SK-N-SH (cell line): ENCODE measurements around the gene ACSF3. TPM values are rescaled to one million over a fixed set of nuclear protein-coding genes. Genes with fewer than 3 reads are reported as not detected.

ENCODE experiments used
- CTCF ChIA-PET: fragments of 300-600, 350-600 bp; formaldehyde crosslinking; extraction: SDS; loops from one replicate; lab custom pipeline; 2021; lab: Yijun Ruan, JAX
- POLR2A ChIA-PET: fragments of 350-600 bp; sonication (Branson Sonifier 250); formaldehyde crosslinking; extraction: SDS; loops from one replicate; lab custom pipeline; 2020; ENCODE audit warnings: antibody characterized with exemption, inconsistent platforms; lab: Yijun Ruan, JAX
- DNase-seq: peaks from one replicate; pipeline ENCODE4 v3.0.0; 2012
- H2AFZ ChIP-seq: fragments of 200-600 bp; sonication (generic); 2 replicates; pipeline ENCODE4 v1.8.1; 2016; ENCODE audit warnings: antibody characterized with exemption, mild to moderate bottlenecking, low read depth
- H3F3A ChIP-seq: fragments of 200-600 bp; sonication (generic); replicated peaks from 2 replicates; pipeline ENCODE3; 2016; ENCODE audit warnings: antibody characterized with exemption, mild to moderate bottlenecking; ENCODE audit not compliant: insufficient read depth
- H3K27ac ChIP-seq, 2 experiments: fragments of 200-500 bp in 1 of 2; fragments of 200-600 bp in 1 of 2; sonication (Bioruptor generic) in 1 of 2; sonication (generic), shearing (Covaris generic) in 1 of 2; 2 replicates each; pipeline versions ENCODE4 v1.5.1 to v1.6.1; 2014 to 2016; ENCODE audit warnings: low read depth in 2 of 2, inconsistent platforms in 1 of 2, low read length in 1 of 2, mild to moderate bottlenecking in 1 of 2, mixed read lengths in 1 of 2
- H3K27me3 ChIP-seq: fragments of 200-600 bp; sonication (generic), shearing (Covaris generic); 2 replicates; pipeline ENCODE4 v1.6.1; 2016; ENCODE audit warnings: mixed run types; ENCODE audit not compliant: insufficient read depth
- H3K36me3 ChIP-seq, 2 experiments: fragments of 200-500 bp in 1 of 2; fragments of 200-600 bp in 1 of 2; sonication (Bioruptor generic) in 1 of 2; sonication (generic) in 1 of 2; replicated peaks in 1 of 2; 2 replicates each; pipeline versions ENCODE3 to v1.5.1; 2014 to 2016; ENCODE audit warnings: low read length in 1 of 2, mild to moderate bottlenecking in 1 of 2; ENCODE audit not compliant: insufficient read depth in 2 of 2, control insufficient read depth in 1 of 2
- H3K4me1 ChIP-seq, 2 experiments: fragments of 200-500 bp in 1 of 2; fragments of 200-600 bp in 1 of 2; sonication (Bioruptor generic) in 1 of 2; sonication (generic), shearing (Covaris generic) in 1 of 2; 2 replicates each; pipeline versions ENCODE4 v1.5.1 to v1.6.1; 2014 to 2016; ENCODE audit warnings: low read depth in 1 of 2, low read length in 1 of 2, mixed run types in 1 of 2; ENCODE audit not compliant: insufficient read depth in 2 of 2, control insufficient read depth in 1 of 2
- H3K4me2 ChIP-seq: fragments of 200-600 bp; sonication (generic), shearing (Covaris generic); 2 replicates; pipeline ENCODE4 v1.6.1; 2017; ENCODE audit warnings: mixed run types
- H3K4me3 ChIP-seq, 2 experiments: fragments of 200-500 bp in 1 of 2; fragments of 200-600 bp in 1 of 2; sonication (Bioruptor generic) in 1 of 2; sonication (generic), shearing (Covaris generic) in 1 of 2; 2 replicates each; pipeline versions ENCODE4 v1.5.1 to v1.8.1; 2014 to 2016; ENCODE audit warnings: low read depth in 2 of 2, inconsistent platforms in 1 of 2, low read length in 1 of 2, mild to moderate bottlenecking in 1 of 2, mixed read lengths in 1 of 2, moderate library complexity in 1 of 2
- H3K79me2 ChIP-seq: fragments of 200-600 bp; sonication (generic); 2 replicates; pipeline ENCODE4 v1.8.1; 2017; ENCODE audit warnings: mild to moderate bottlenecking; ENCODE audit not compliant: insufficient read depth
- H3K9ac ChIP-seq: fragments of 200-600 bp; sonication (generic); 2 replicates; pipeline ENCODE4 v1.6.1; 2017; ENCODE audit warnings: mixed run types
- H3K9me2 ChIP-seq: fragments of 200-600 bp; sonication (generic); 2 replicates; pipeline ENCODE4 v1.6.1; 2017; ENCODE audit warnings: mixed run types
- H3K9me3 ChIP-seq: fragments of 200-600 bp; sonication (generic); 2 replicates; pipeline ENCODE4 v1.6.1; 2017; ENCODE audit warnings: mixed run types, mild to moderate bottlenecking, moderate library complexity
- H4K20me1 ChIP-seq: fragments of 200-600 bp; sonication (generic); 2 replicates; pipeline ENCODE4 v1.6.1; 2017; ENCODE audit warnings: mild to moderate bottlenecking, mixed run types; ENCODE audit not compliant: insufficient read depth
- EP300 ChIP-seq, 2 experiments: IDR thresholded peaks; 2 replicates each; pipeline versions ENCODE4 v1.4.0 to v1.6.1; 2012; ENCODE audit warnings: borderline replicate concordance in 1 of 2, low read depth in 1 of 2, low read length in 1 of 2
- EZH2phosphoT487 ChIP-seq: fragments of 200-600 bp; sonication (generic); IDR thresholded peaks from 2 replicates; pipeline ENCODE4 v1.6.1; 2017; ENCODE audit warnings: low read depth, mixed run types, mild to moderate bottlenecking, antibody characterized with exemption, moderate library complexity, borderline replicate concordance
- JUND ChIP-seq: IDR thresholded peaks from 2 replicates; pipeline ENCODE4 v1.4.0; 2012
- RAD21 ChIP-seq: IDR thresholded peaks from 2 replicates; pipeline ENCODE4 v1.6.1; 2012; ENCODE audit warnings: mild to moderate bottlenecking, low read length
- RXRA ChIP-seq: IDR thresholded peaks from 2 replicates; pipeline ENCODE4 v1.4.0; 2012; ENCODE audit warnings: low read depth, mild to moderate bottlenecking, borderline replicate concordance
- SIN3A ChIP-seq: IDR thresholded peaks from 2 replicates; pipeline ENCODE4 v1.6.1; 2012; ENCODE audit warnings: low read depth, mild to moderate bottlenecking, low read length, moderate library complexity, borderline replicate concordance
- TAF1 ChIP-seq: IDR thresholded peaks from 2 replicates; pipeline ENCODE4 v1.6.1; 2012; ENCODE audit warnings: low read depth, mild to moderate bottlenecking, low read length, moderate library complexity, borderline replicate concordance
- TEAD4 ChIP-seq: IDR thresholded peaks from 2 replicates; pipeline ENCODE4 v1.4.0; 2012; ENCODE audit warnings: mild to moderate bottlenecking, borderline replicate concordance; ENCODE audit not compliant: insufficient read depth
- WGBS: methylation state at CpG from one replicate; pipeline ENCODE4 v1.1.6; 2017; ENCODE audit warnings: low lambda C conversion rate; 5-methylcytosine and 5-hydroxymethylcytosine counted together
- polyA plus RNA-seq, 3 experiments: library from polyadenylated mRNA; depleted of rRNA; stranded (reverse); fragments of >200 nt; gene quantifications; 2 replicates each; pipeline ENCODE4 v1.2.3, GENCODE V29; 2012
- TF ChIP-seq, protein P1 (sequence below): IDR thresholded peaks from 2 replicates; pipeline ENCODE4; 2012
- TF ChIP-seq, protein P2 (sequence below): IDR thresholded peaks from 2 replicates; pipeline ENCODE4 v1.6.1; 2012; ENCODE audit warnings: mild to moderate bottlenecking, low read depth, low read length, moderate library complexity
- TF ChIP-seq, protein P3 (sequence below): fragments of 200-600 bp; sonication (generic); IDR thresholded peaks from 2 replicates; pipeline ENCODE4 v1.6.1; 2017; ENCODE audit warnings: antibody characterized with exemption, mild to moderate bottlenecking, moderate library complexity

Gene ACSF3
- polyA plus RNA-seq, 1 of the 3 experiments (the other 2 are of a cell fraction), result 18.8 TPM

DNA sequence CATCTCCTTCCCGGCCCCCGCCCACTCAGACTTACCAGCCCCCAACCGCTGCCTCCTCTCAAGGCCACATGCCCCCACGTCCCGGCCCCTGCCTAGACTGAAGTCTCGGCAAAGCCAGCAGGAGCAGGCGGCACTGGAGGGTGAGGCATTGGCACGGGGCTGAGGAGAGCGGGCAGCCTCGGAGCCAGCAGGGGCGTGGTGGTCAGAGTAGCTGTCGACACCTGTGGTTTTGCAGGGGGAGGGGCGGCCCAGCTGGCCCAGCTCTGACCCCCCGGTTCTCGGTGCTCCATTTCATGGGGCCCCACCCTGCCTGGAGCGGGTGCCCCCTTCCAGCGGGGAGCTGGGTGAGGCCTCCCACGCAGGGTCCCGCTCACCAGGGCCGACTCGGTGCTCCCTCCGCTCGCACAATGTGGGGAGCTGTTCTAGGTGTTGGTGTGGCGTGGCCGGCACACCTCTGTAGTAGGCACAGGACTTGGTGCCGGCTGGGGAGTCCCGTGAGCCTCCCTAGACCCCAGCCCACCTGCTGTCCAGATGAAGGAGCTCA, 82.6 kb downstream of the ACSF3 start:
- no peaks in the 10 kb centered on the region for H3F3A ChIP-seq
- H2AFZ ChIP-seq, result no peak overlapping the region
- H3K9ac ChIP-seq, result no peak overlapping the region
- 0 out of 2 replicates have a peak, but pooled peaks cover 7% of the 10 kb centered on the region for H4K20me1 ChIP-seq
- H3K36me3 ChIP-seq, result no peaks in the 10 kb centered on the region
- peaks cover 0 to 12% of the 10 kb centered on the region in 2 experiments; a peak in 1 of 4 replicates for H3K4me1 ChIP-seq
- WGBS, result 67% methylated on average over 1 of the region's 27 CpGs
- no peak overlapping the region for H3K4me3 ChIP-seq
- H3K27ac ChIP-seq, result no peak overlapping the region
- H3K9me3 ChIP-seq, result no peaks in the 10 kb centered on the region
- H3K79me2 ChIP-seq, result no peaks in the 10 kb centered on the region
- no peaks in the 10 kb centered on the region for H3K9me2 ChIP-seq
- no peak for DNase-seq
- CTCF ChIA-PET, result interaction anchor here (1.1 to 5.8 kb wide), 5 partner anchors 9 to 439 kb away, joined by 4 to 33 read pairs (median 4); no protein-coding TSS in a partner anchor
- TF ChIP-seq TEAD4 (no peak), TAF1 (no peak), RAD21 (no peak), JUND (no peak), RXRA (no peak), EZH2phosphoT487 (no peak), SIN3A (no peak), EP300 (IDR thresholded peaks at IDR 0.05; ENCODE audit: borderline replicate concordance in 1 of 2, low read depth in 1 of 2, low read length in 1 of 2) (no peak)
- TF ChIP-seq, protein P1, sequence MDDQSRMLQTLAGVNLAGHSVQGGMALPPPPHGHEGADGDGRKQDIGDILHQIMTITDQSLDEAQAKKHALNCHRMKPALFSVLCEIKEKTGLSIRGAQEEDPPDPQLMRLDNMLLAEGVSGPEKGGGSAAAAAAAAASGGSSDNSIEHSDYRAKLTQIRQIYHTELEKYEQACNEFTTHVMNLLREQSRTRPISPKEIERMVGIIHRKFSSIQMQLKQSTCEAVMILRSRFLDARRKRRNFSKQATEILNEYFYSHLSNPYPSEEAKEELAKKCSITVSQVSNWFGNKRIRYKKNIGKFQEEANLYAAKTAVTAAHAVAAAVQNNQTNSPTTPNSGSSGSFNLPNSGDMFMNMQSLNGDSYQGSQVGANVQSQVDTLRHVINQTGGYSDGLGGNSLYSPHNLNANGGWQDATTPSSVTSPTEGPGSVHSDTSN, result no peak
- TF ChIP-seq, protein P2, sequence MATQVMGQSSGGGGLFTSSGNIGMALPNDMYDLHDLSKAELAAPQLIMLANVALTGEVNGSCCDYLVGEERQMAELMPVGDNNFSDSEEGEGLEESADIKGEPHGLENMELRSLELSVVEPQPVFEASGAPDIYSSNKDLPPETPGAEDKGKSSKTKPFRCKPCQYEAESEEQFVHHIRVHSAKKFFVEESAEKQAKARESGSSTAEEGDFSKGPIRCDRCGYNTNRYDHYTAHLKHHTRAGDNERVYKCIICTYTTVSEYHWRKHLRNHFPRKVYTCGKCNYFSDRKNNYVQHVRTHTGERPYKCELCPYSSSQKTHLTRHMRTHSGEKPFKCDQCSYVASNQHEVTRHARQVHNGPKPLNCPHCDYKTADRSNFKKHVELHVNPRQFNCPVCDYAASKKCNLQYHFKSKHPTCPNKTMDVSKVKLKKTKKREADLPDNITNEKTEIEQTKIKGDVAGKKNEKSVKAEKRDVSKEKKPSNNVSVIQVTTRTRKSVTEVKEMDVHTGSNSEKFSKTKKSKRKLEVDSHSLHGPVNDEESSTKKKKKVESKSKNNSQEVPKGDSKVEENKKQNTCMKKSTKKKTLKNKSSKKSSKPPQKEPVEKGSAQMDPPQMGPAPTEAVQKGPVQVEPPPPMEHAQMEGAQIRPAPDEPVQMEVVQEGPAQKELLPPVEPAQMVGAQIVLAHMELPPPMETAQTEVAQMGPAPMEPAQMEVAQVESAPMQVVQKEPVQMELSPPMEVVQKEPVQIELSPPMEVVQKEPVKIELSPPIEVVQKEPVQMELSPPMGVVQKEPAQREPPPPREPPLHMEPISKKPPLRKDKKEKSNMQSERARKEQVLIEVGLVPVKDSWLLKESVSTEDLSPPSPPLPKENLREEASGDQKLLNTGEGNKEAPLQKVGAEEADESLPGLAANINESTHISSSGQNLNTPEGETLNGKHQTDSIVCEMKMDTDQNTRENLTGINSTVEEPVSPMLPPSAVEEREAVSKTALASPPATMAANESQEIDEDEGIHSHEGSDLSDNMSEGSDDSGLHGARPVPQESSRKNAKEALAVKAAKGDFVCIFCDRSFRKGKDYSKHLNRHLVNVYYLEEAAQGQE, result no peak
- TF ChIP-seq, protein P3, sequence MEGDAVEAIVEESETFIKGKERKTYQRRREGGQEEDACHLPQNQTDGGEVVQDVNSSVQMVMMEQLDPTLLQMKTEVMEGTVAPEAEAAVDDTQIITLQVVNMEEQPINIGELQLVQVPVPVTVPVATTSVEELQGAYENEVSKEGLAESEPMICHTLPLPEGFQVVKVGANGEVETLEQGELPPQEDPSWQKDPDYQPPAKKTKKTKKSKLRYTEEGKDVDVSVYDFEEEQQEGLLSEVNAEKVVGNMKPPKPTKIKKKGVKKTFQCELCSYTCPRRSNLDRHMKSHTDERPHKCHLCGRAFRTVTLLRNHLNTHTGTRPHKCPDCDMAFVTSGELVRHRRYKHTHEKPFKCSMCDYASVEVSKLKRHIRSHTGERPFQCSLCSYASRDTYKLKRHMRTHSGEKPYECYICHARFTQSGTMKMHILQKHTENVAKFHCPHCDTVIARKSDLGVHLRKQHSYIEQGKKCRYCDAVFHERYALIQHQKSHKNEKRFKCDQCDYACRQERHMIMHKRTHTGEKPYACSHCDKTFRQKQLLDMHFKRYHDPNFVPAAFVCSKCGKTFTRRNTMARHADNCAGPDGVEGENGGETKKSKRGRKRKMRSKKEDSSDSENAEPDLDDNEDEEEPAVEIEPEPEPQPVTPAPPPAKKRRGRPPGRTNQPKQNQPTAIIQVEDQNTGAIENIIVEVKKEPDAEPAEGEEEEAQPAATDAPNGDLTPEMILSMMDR, result no peak
- peaks cover 46% of the 10 kb centered on the region; the same call in 1 of the 2 replicates for H3K27me3 ChIP-seq
- POLR2A ChIA-PET, result no interaction called here
- no peak overlapping the region for H3K4me2 ChIP-seq
